HK-2 (cell line): ENCODE results near the gene RBPJL.

Experiments
- DNase-seq: peaks from one replicate; pipeline ENCODE4 v3.0.0-alpha.2; 2018; ENCODE audit not compliant: unreplicated experiment

RBPJL gene

GRCh38 chr20:45306431-45306982 is at the start of gene RBPJL:
Gene RBPJL (plus strand): TSS chr20:45306840. CDS start chr20:45306923, 83 bp downstream.
- DNase-seq: peak; percentile 55

GRCh38 chr20:45257161-45257560 is 49.5 kb upstream of the RBPJL start:
- DNase-seq: no peak

- DNase-seq: no peak
Measured at GRCh38 chr20:45257711-45258110, 48.9 kb upstream of the RBPJL start.

GRCh38 chr20:45258259-45258658 is 48.4 kb upstream of the RBPJL start:
- no peak for DNase-seq

GRCh38 chr20:45258664-45259063 is 48.0 kb upstream of the RBPJL start:
- no peak for DNase-seq

GRCh38 chr20:45263556-45264266 is 42.9 kb upstream of the RBPJL start:
- DNase-seq: no peak

GRCh38 chr20:45266977-45267376 is 39.7 kb upstream of the RBPJL start:
- no peak for DNase-seq

- no peak for DNase-seq
Measured at GRCh38 chr20:45268531-45268930, 38.1 kb upstream of the RBPJL start.

GRCh38 chr20:45269056-45269455 is 37.6 kb upstream of the RBPJL start:
- no peak for DNase-seq

- DNase-seq: no peak
Measured at GRCh38 chr20:45269754-45270270, 36.8 kb upstream of the RBPJL start.

GRCh38 chr20:45275338-45275737 is 31.3 kb upstream of the RBPJL start:
- DNase-seq: no peak

GRCh38 chr20:45279992-45280391 is 26.6 kb upstream of the RBPJL start:
- DNase-seq: no peak

- no peak for DNase-seq
Measured at GRCh38 chr20:45282700-45283550, 23.7 kb upstream of the RBPJL start.

GRCh38 chr20:45283551-45284057 is 23.0 kb upstream of the RBPJL start:
- no peak for DNase-seq

- no peak for DNase-seq
Measured at GRCh38 chr20:45288376-45288775, 18.3 kb upstream of the RBPJL start.

- DNase-seq: no peak
Measured at GRCh38 chr20:45288860-45289259, 17.8 kb upstream of the RBPJL start.

- DNase-seq: no peak
Measured at GRCh38 chr20:45289942-45290676, 16.5 kb upstream of the RBPJL start.

GRCh38 chr20:45290677-45291355 is 15.8 kb upstream of the RBPJL start:
- peak; percentile 88 for DNase-seq

GRCh38 chr20:45291526-45291925 is 15.1 kb upstream of the RBPJL start:
- no peak for DNase-seq

- no peak for DNase-seq
Measured at GRCh38 chr20:45292343-45292742, 14.3 kb upstream of the RBPJL start.
